GM18868 (cell line): ENCODE results near the gene MIDN.
"Not testable (repeated sequence)": the region's sequence is repeated elsewhere in the genome, so short reads cannot be mapped to it uniquely, and the experiment has no call there.

ENCODE experiments used
- ATAC-seq: cut with Tn5 transposase; IDR thresholded peaks from one replicate; pipeline ENCODE4 v1.9.1; 2021; ENCODE audit warnings: mild to moderate bottlenecking, moderate library complexity; ENCODE audit not compliant: unreplicated experiment

MIDN gene

GRCh38 chr19:1248139-1248785 lies at the start of gene MIDN:
MIDN (plus strand) TSS chr19:1248583; CDS start chr19:1250297, 1,714 bp downstream.
- peak; percentile 5 for ATAC-seq

- no peak for ATAC-seq
These were observed 48.9 kb upstream of the MIDN start for GRCh38 chr19:1199531-1199930.

GRCh38 chr19:1200614-1201013 lies 47.8 kb upstream of the MIDN start:
- not testable (repeated sequence) for ATAC-seq

GRCh38 chr19:1205114-1206099 lies 43.0 kb upstream of the MIDN start, which contains the start of gene STK11:
STK11 (plus strand) TSS chr19:1205778; CDS start chr19:1206914, 1,136 bp downstream.
- ATAC-seq: peak; percentile 85

- ATAC-seq: no peak
These were observed 42.1 kb upstream of the MIDN start for GRCh38 chr19:1206150-1206863.

GRCh38 chr19:1206864-1207450 lies 41.4 kb upstream of the MIDN start:
- ATAC-seq: no peak

GRCh38 chr19:1208830-1209229 lies 39.6 kb upstream of the MIDN start:
- ATAC-seq: not testable (repeated sequence)

- no peak for ATAC-seq
These were observed 38.2 kb upstream of the MIDN start for GRCh38 chr19:1210227-1210538.

GRCh38 chr19:1211494-1212234 lies 36.7 kb upstream of the MIDN start:
- ATAC-seq: no peak

- peak; percentile 52 for ATAC-seq
These were observed 34.7 kb upstream of the MIDN start for GRCh38 chr19:1213391-1214286.

- ATAC-seq: no peak
These were observed 34.0 kb upstream of the MIDN start for GRCh38 chr19:1214299-1214861.

- no peak for ATAC-seq
These were observed 33.3 kb upstream of the MIDN start for GRCh38 chr19:1214862-1215731.

- ATAC-seq: no peak
These were observed 31.6 kb upstream of the MIDN start for GRCh38 chr19:1216756-1217155.

GRCh38 chr19:1217366-1217765 lies 31.0 kb upstream of the MIDN start:
- no peak for ATAC-seq

GRCh38 chr19:1218751-1219567 lies 29.4 kb upstream of the MIDN start:
- no peak for ATAC-seq

- no peak for ATAC-seq
These were observed 28.5 kb upstream of the MIDN start for GRCh38 chr19:1219786-1220476.
